ENCODE measurements around the gene MLLT3. TPM values are rescaled to one million over a fixed set of nuclear protein-coding genes. Genes with fewer than 3 reads are reported as not detected.

MLLT3 gene
- total and polyA plus RNA-seq, 2 donors (not counting 1 experiment from before 2014, with no cell fraction given), result 37.3 to 43.8 TPM

- TF ChIP-seq EZH2 (IDR thresholded peaks at IDR 0.05; ENCODE audit: low read length, missing control alignments), result no peak
- TF ChIP-seq CTCF (conservative IDR thresholded peaks at IDR 0.05 in 1 of 2, IDR thresholded peaks at IDR 0.05 in 1 of 2; ENCODE audit: low read depth in 1 of 2, low read length in 2 of 2), result no peak
- H3K27ac ChIP-seq (ENCODE audit: insufficient read depth, low read length), result no peak overlapping the region
- H3K27me3 ChIP-seq (ENCODE audit: control insufficient read depth, insufficient read depth, low read length), result no peaks in the 10 kb centered on the region
- no peaks in the 10 kb centered on the region for H4K20me1 ChIP-seq (ENCODE audit: control insufficient read depth, extremely low read depth, insufficient read depth, low read length)
- no peaks in the 10 kb centered on the region for H3K79me2 ChIP-seq (ENCODE audit: control insufficient read depth, insufficient read depth, low read length)
- H3K4me2 ChIP-seq (ENCODE audit: extremely low read depth, insufficient read depth, low read length), result no peak overlapping the region
- H3K9ac ChIP-seq (ENCODE audit: insufficient read depth, low read length), result no peak overlapping the region
- DNase-seq (ENCODE audit: low read depth in 2 of 2), result no peak
- H3K4me3 ChIP-seq (replicated peaks in 1 of 4; ENCODE audit: control extremely low read depth in 1 of 4, insufficient read depth in 1 of 4, low read depth in 3 of 4, low read length in 4 of 4), result no peak overlapping the region
- no peaks in the 10 kb centered on the region for H3K9me3 ChIP-seq (ENCODE audit: control insufficient read depth, insufficient read depth, low read depth, low read length)
- H2AFZ ChIP-seq (ENCODE audit: low read length), result no peak overlapping the region
- no peaks in the 10 kb centered on the region for H3K36me3 ChIP-seq (ENCODE audit: control insufficient read depth, insufficient read depth, low read length)
- H3K4me1 ChIP-seq (ENCODE audit: control insufficient read depth, extremely low read depth, insufficient read depth, low read length), result no peaks in the 10 kb centered on the region
These were observed 320.1 kb downstream of the MLLT3 start for GRCh38 chr9:20302197-20302596.

GRCh38 chr9:20300430-20301115, 321.7 kb downstream of the MLLT3 start:
- no peaks in the 10 kb centered on the region for H3K36me3 ChIP-seq (ENCODE audit: control insufficient read depth, insufficient read depth, low read length)
- no peaks in the 10 kb centered on the region for H3K4me1 ChIP-seq (ENCODE audit: control insufficient read depth, extremely low read depth, insufficient read depth, low read length)
- H3K79me2 ChIP-seq (ENCODE audit: control insufficient read depth, insufficient read depth, low read length), result no peaks in the 10 kb centered on the region
- H3K27me3 ChIP-seq (ENCODE audit: control insufficient read depth, insufficient read depth, low read length), result no peaks in the 10 kb centered on the region
- DNase-seq (ENCODE audit: low read depth in 2 of 2), result no peak
- no peaks in the 10 kb centered on the region for H3K9me3 ChIP-seq (ENCODE audit: control insufficient read depth, insufficient read depth, low read depth, low read length)
- TF ChIP-seq EZH2 (IDR thresholded peaks at IDR 0.05; ENCODE audit: low read length, missing control alignments) (no peak), CTCF (conservative IDR thresholded peaks at IDR 0.05 in 1 of 2, IDR thresholded peaks at IDR 0.05 in 1 of 2; ENCODE audit: low read depth in 1 of 2, low read length in 2 of 2) (no peak)
- no peak overlapping the region for H2AFZ ChIP-seq (ENCODE audit: low read length)
- H4K20me1 ChIP-seq (ENCODE audit: control insufficient read depth, extremely low read depth, insufficient read depth, low read length), result no peaks in the 10 kb centered on the region
- no peak overlapping the region for H3K4me3 ChIP-seq (replicated peaks in 1 of 4; ENCODE audit: control extremely low read depth in 1 of 4, insufficient read depth in 1 of 4, low read depth in 3 of 4, low read length in 4 of 4)
- H3K27ac ChIP-seq (ENCODE audit: insufficient read depth, low read length), result no peak overlapping the region
- H3K4me2 ChIP-seq (ENCODE audit: extremely low read depth, insufficient read depth, low read length), result no peak overlapping the region
- no peak overlapping the region for H3K9ac ChIP-seq (ENCODE audit: insufficient read depth, low read length)

- Histone ChIP-seq H2AFZ (ENCODE audit: low read length) (no peak overlapping the region), H3K4me2 (ENCODE audit: extremely low read depth, insufficient read depth, low read length) (peak overlapping the region; percentile 32), H3K4me1 (ENCODE audit: control insufficient read depth, extremely low read depth, insufficient read depth, low read length) (no peaks in the 10 kb centered on the region), H3K36me3 (ENCODE audit: control insufficient read depth, insufficient read depth, low read length) (no peaks in the 10 kb centered on the region), H3K9ac (ENCODE audit: insufficient read depth, low read length) (no peak overlapping the region), H3K9me3 (ENCODE audit: control insufficient read depth, insufficient read depth, low read depth, low read length) (no peaks in the 10 kb centered on the region), H3K27me3 (ENCODE audit: control insufficient read depth, insufficient read depth, low read length) (no peaks in the 10 kb centered on the region), H3K4me3 (replicated peaks in 1 of 4; ENCODE audit: control extremely low read depth in 1 of 4, insufficient read depth in 1 of 4, low read depth in 3 of 4, low read length in 4 of 4) (no peak overlapping the region), H4K20me1 (ENCODE audit: control insufficient read depth, extremely low read depth, insufficient read depth, low read length) (no peaks in the 10 kb centered on the region), H3K79me2 (ENCODE audit: control insufficient read depth, insufficient read depth, low read length) (no peaks in the 10 kb centered on the region), H3K27ac (ENCODE audit: insufficient read depth, low read length) (no peak overlapping the region)
- TF ChIP-seq EZH2 (IDR thresholded peaks at IDR 0.05; ENCODE audit: low read length, missing control alignments), result no peak
- no peak for TF ChIP-seq CTCF (conservative IDR thresholded peaks at IDR 0.05 in 1 of 2, IDR thresholded peaks at IDR 0.05 in 1 of 2; ENCODE audit: low read depth in 1 of 2, low read length in 2 of 2)
- peak; percentile 66 to 84 for DNase-seq (ENCODE audit: low read depth in 2 of 2)
These were observed 324.6 kb downstream of the MLLT3 start for GRCh38 chr9:20297646-20298084.
